ENCODE results near the gene C1orf174. TPM values are rescaled to one million over a fixed set of nuclear protein-coding genes. Genes with fewer than 3 reads are reported as not detected.
A peak's percentile ranks its signal among the peaks of the same experiment; 100 is the strongest.

C1orf174 gene
- total and polyA plus RNA-seq, 2 donors = 19.3 to 23.1 TPM

- H3K36me3 ChIP-seq (ENCODE audit: control insufficient read depth in 2 of 2, insufficient read depth in 2 of 2, low read length in 1 of 2) = no peaks in the 10 kb centered on the region
- H3K9me3 ChIP-seq (ENCODE audit: control insufficient read depth in 2 of 2, insufficient read depth in 1 of 2, low read length in 1 of 2) = peaks cover 3 to 10% of the 10 kb centered on the region in 2 donors
- peaks cover 39 to 47% of the 10 kb centered on the region in 2 donors for H3K4me1 ChIP-seq (ENCODE audit: control insufficient read depth in 2 of 2, insufficient read depth in 2 of 2, low read length in 2 of 2)
- DNase-seq (ENCODE audit: low read depth in 6 of 9, low spot score in 9 of 9) = peak in 8 of 9 donors; percentile 39 to 79 (median 54)
- H3K27ac ChIP-seq (ENCODE audit: low read depth in 1 of 2, low read length in 1 of 2) = peak overlapping the region; percentile 79 to 91
- H3K27me3 ChIP-seq (ENCODE audit: control insufficient read depth in 2 of 2, insufficient read depth in 1 of 2, low read length in 1 of 2) = no peaks in the 10 kb centered on the region
- H3K4me3 ChIP-seq (ENCODE audit: low read length in 2 of 2) = no peak overlapping the region
- 32% methylated on average over 15 of the region's 15 CpGs for WGBS
Measured at GRCh38 chr1:3902111-3902511, 2.0 kb upstream of the C1orf174 start.

GRCh38 chr1:3900969-3901529 lies 977 bp upstream of the C1orf174 start:
- 2% methylated on average over 51 of the region's 51 CpGs for WGBS
- Histone ChIP-seq H3K4me3 (ENCODE audit: low read length in 2 of 2) (peak overlapping the region; percentile 80 to 83), H3K4me1 (ENCODE audit: control insufficient read depth in 2 of 2, insufficient read depth in 2 of 2, low read length in 2 of 2) (peaks cover 40 to 44% of the 10 kb centered on the region in 2 donors), H3K27ac (ENCODE audit: low read depth in 1 of 2, low read length in 1 of 2) (peak overlapping the region; percentile 93 to 98), H3K9me3 (ENCODE audit: control insufficient read depth in 2 of 2, insufficient read depth in 1 of 2, low read length in 1 of 2) (peaks cover 3 to 10% of the 10 kb centered on the region in 2 donors), H3K27me3 (ENCODE audit: control insufficient read depth in 2 of 2, insufficient read depth in 1 of 2, low read length in 1 of 2) (no peaks in the 10 kb centered on the region), H3K36me3 (ENCODE audit: control insufficient read depth in 2 of 2, insufficient read depth in 2 of 2, low read length in 1 of 2) (no peaks in the 10 kb centered on the region)
- DNase-seq (ENCODE audit: low read depth in 6 of 9, low spot score in 9 of 9) = peak in 7 of 9 donors; percentile 38 to 79 (median 52)

GRCh38 chr1:3899754-3900149 lies 320 bp downstream of the C1orf174 start:
- DNase-seq (ENCODE audit: low read depth in 6 of 9, low spot score in 9 of 9) = no peak
- H3K27ac ChIP-seq (ENCODE audit: low read depth in 1 of 2, low read length in 1 of 2) = peak overlapping the region; percentile 98 to 99

GRCh38 chr1:3898994-3899753 lies 898 bp downstream of the C1orf174 start:
- Histone ChIP-seq H3K4me3 (ENCODE audit: low read length in 2 of 2) (peak overlapping the region; percentile 80 to 83), H3K4me1 (ENCODE audit: control insufficient read depth in 2 of 2, insufficient read depth in 2 of 2, low read length in 2 of 2) (peaks cover 35 to 40% of the 10 kb centered on the region in 2 donors), H3K27ac (ENCODE audit: low read depth in 1 of 2, low read length in 1 of 2) (peak overlapping the region; percentile 98 to 99), H3K36me3 (ENCODE audit: control insufficient read depth in 2 of 2, insufficient read depth in 2 of 2, low read length in 1 of 2) (peaks cover 0 to 11% of the 10 kb centered on the region in 2 donors), H3K27me3 (ENCODE audit: control insufficient read depth in 2 of 2, insufficient read depth in 1 of 2, low read length in 1 of 2) (no peaks in the 10 kb centered on the region), H3K9me3 (ENCODE audit: control insufficient read depth in 2 of 2, insufficient read depth in 1 of 2, low read length in 1 of 2) (peaks cover 3 to 10% of the 10 kb centered on the region in 2 donors)
- WGBS = 54% methylated on average over 10 of the region's 10 CpGs
- DNase-seq (ENCODE audit: low read depth in 6 of 9, low spot score in 9 of 9) = no peak

More at GRCh38 chr1:3899754-3900149, 320 bp downstream of the C1orf174 start:
- Histone ChIP-seq H3K4me3 (ENCODE audit: low read length in 2 of 2) (peak overlapping the region; percentile 80 to 83), H3K4me1 (ENCODE audit: control insufficient read depth in 2 of 2, insufficient read depth in 2 of 2, low read length in 2 of 2) (peaks cover 39 to 43% of the 10 kb centered on the region in 2 donors), H3K27me3 (ENCODE audit: control insufficient read depth in 2 of 2, insufficient read depth in 1 of 2, low read length in 1 of 2) (no peaks in the 10 kb centered on the region), H3K9me3 (ENCODE audit: control insufficient read depth in 2 of 2, insufficient read depth in 1 of 2, low read length in 1 of 2) (peaks cover 3 to 10% of the 10 kb centered on the region in 2 donors), H3K36me3 (ENCODE audit: control insufficient read depth in 2 of 2, insufficient read depth in 2 of 2, low read length in 1 of 2) (peaks cover 0 to 11% of the 10 kb centered on the region in 2 donors)
- WGBS = under 1% methylated on average over 26 of the region's 26 CpGs

GRCh38 chr1:3898475-3898735 lies 1.7 kb downstream of the C1orf174 start:
- H3K36me3 ChIP-seq (ENCODE audit: control insufficient read depth in 2 of 2, insufficient read depth in 2 of 2, low read length in 1 of 2) = peaks cover 0 to 11% of the 10 kb centered on the region in 2 donors
- peaks cover 3 to 10% of the 10 kb centered on the region in 2 donors for H3K9me3 ChIP-seq (ENCODE audit: control insufficient read depth in 2 of 2, insufficient read depth in 1 of 2, low read length in 1 of 2)

GRCh38 chr1:3896396-3897000 lies 3.6 kb downstream of the C1orf174 start:
- Histone ChIP-seq H3K27ac (ENCODE audit: low read depth in 1 of 2, low read length in 1 of 2) (no peak overlapping the region), H3K9me3 (ENCODE audit: control insufficient read depth in 2 of 2, insufficient read depth in 1 of 2, low read length in 1 of 2) (peaks cover 3 to 10% of the 10 kb centered on the region in 2 donors), H3K4me1 (ENCODE audit: control insufficient read depth in 2 of 2, insufficient read depth in 2 of 2, low read length in 2 of 2) (peaks cover 12 to 14% of the 10 kb centered on the region in 2 donors), H3K27me3 (ENCODE audit: control insufficient read depth in 2 of 2, insufficient read depth in 1 of 2, low read length in 1 of 2) (no peaks in the 10 kb centered on the region), H3K36me3 (ENCODE audit: control insufficient read depth in 2 of 2, insufficient read depth in 2 of 2, low read length in 1 of 2) (peaks cover 8 to 16% of the 10 kb centered on the region in 2 donors), H3K4me3 (ENCODE audit: low read length in 2 of 2) (no peak overlapping the region)
- no peak for DNase-seq (ENCODE audit: low read depth in 6 of 9, low spot score in 9 of 9)
- WGBS = 96% methylated on average over 7 of the region's 7 CpGs

More at GRCh38 chr1:3898475-3898735, 1.7 kb downstream of the C1orf174 start:
- no peaks in the 10 kb centered on the region for H3K27me3 ChIP-seq (ENCODE audit: control insufficient read depth in 2 of 2, insufficient read depth in 1 of 2, low read length in 1 of 2)
- peaks cover 27 to 32% of the 10 kb centered on the region in 2 donors for H3K4me1 ChIP-seq (ENCODE audit: control insufficient read depth in 2 of 2, insufficient read depth in 2 of 2, low read length in 2 of 2)
- no peak overlapping the region for H3K4me3 ChIP-seq (ENCODE audit: low read length in 2 of 2)
- DNase-seq (ENCODE audit: low read depth in 6 of 9, low spot score in 9 of 9) = no peak
- H3K27ac ChIP-seq (ENCODE audit: low read depth in 1 of 2, low read length in 1 of 2) = no peak overlapping the region

- H3K4me3 ChIP-seq (ENCODE audit: low read length in 2 of 2) = no peak overlapping the region
- DNase-seq (ENCODE audit: low read depth in 6 of 9, low spot score in 9 of 9) = no peak
- H3K27ac ChIP-seq (ENCODE audit: low read depth in 1 of 2, low read length in 1 of 2) = no peak overlapping the region
- no peaks in the 10 kb centered on the region for H3K27me3 ChIP-seq (ENCODE audit: control insufficient read depth in 2 of 2, insufficient read depth in 1 of 2, low read length in 1 of 2)
- peaks cover 14 to 16% of the 10 kb centered on the region in 2 donors for H3K36me3 ChIP-seq (ENCODE audit: control insufficient read depth in 2 of 2, insufficient read depth in 2 of 2, low read length in 1 of 2)
- peaks cover 3 to 10% of the 10 kb centered on the region in 2 donors for H3K9me3 ChIP-seq (ENCODE audit: control insufficient read depth in 2 of 2, insufficient read depth in 1 of 2, low read length in 1 of 2)
- H3K4me1 ChIP-seq (ENCODE audit: control insufficient read depth in 2 of 2, insufficient read depth in 2 of 2, low read length in 2 of 2) = peaks cover 9 to 13% of the 10 kb centered on the region in 2 donors
- WGBS = 95% methylated on average over 4 of the region's 4 CpGs
Measured at GRCh38 chr1:3895951-3896325, 4.1 kb downstream of the C1orf174 start.

GRCh38 chr1:3895279-3895950 lies 4.7 kb downstream of the C1orf174 start:
- Histone ChIP-seq H3K4me1 (ENCODE audit: control insufficient read depth in 2 of 2, insufficient read depth in 2 of 2, low read length in 2 of 2) (peaks cover 9 to 11% of the 10 kb centered on the region in 2 donors), H3K4me3 (ENCODE audit: low read length in 2 of 2) (no peak overlapping the region), H3K27me3 (ENCODE audit: control insufficient read depth in 2 of 2, insufficient read depth in 1 of 2, low read length in 1 of 2) (no peaks in the 10 kb centered on the region), H3K36me3 (ENCODE audit: control insufficient read depth in 2 of 2, insufficient read depth in 2 of 2, low read length in 1 of 2) (peaks cover 19 to 20% of the 10 kb centered on the region in 2 donors), H3K27ac (ENCODE audit: low read depth in 1 of 2, low read length in 1 of 2) (no peak overlapping the region), H3K9me3 (ENCODE audit: control insufficient read depth in 2 of 2, insufficient read depth in 1 of 2, low read length in 1 of 2) (peaks cover 3 to 10% of the 10 kb centered on the region in 2 donors)
- no peak for DNase-seq (ENCODE audit: low read depth in 6 of 9, low spot score in 9 of 9)
- WGBS = 96% methylated on average over 13 of the region's 13 CpGs

Data from thymus (tissue), 11 donors.